ENCODE data around the gene CD83.

The CD83 gene

DNA sequence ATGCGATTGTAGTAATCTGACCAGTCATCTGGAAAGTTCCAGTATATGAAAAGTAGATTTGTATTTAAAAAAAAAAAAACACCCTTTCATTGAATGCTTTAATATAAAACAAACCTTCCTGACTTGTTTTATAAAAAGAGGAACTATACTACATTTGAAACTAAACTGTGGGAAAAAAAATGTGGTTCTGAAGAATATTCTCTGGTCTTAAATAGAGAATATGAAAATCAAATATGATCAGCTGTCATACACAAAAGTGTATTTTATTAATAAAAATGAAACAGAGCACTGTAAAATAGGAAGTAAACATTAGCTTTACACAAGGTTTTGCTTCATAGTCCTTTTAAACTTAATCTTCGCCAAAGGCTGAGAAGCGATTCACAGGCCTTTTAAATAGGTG, 25.3 kb upstream of the CD83 start:
- no peak for DNase-seq

DNA sequence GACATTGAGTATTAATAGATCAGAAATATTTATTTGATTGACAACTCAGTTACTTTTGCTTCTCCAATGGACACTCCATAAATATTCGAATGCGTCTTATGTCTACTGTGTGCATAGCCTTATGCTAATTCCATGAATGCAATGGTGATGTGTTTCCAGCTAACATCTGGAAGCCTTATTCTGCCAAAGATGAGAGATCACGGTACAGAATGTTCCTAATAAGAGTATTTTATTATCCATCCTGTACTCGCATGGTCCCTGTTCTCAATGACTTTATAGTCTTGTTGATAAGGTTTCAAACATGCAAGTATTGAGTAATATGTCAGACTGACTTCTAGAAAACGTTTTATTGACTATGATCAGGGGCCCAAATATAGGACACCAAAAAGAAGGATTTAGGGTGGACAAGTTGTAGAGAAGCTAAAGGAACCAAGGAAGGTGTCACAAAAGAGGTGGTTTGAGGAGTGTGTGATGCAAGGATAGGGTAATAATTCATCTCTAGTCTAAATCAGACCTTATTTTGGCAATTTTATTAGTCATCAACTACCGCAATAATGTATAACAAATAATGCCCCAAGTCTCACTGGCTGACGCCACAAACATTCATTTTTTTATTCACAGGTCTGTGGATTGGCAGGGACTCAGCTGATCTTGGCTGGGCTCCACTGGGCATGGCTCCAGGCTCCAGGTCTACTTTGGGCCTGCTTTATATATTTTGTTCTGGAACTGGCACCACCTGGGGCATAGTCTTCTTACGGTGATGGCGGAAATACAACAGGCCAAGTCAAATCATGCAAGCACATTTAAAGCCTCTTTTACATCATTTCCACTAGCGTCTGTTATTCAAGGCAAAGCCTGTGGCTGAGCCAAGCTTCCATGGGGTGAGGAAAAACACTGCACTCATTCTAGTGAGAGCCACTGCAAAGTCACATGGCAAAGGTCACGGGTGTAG, 24.5 kb upstream of the CD83 start:
- no peak for DNase-seq

- no peak for DNase-seq
These were observed 22.9 kb upstream of the CD83 start for GRCh38 chr6:14094721-14095120.

DNA sequence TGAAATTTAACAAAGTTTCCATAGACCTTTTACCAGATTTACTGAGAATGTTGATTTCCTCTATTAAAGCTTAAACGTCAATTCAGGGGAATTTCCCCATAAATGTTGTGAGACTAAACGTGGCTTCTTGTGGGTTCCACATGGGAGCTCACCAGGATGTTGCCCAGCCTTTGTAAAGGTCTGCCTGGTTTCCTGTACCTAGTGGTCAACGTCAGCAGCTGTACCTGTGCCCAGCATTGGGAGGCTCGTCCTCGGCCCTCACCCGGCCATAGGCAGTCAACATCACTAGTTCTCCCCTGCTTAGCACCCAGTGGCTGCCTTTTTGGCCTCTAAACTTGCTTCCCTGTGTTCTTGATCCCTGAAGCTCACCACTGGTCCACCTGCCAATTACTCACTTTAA, 22.1 kb upstream of the CD83 start:
- no peak for DNase-seq

DNA sequence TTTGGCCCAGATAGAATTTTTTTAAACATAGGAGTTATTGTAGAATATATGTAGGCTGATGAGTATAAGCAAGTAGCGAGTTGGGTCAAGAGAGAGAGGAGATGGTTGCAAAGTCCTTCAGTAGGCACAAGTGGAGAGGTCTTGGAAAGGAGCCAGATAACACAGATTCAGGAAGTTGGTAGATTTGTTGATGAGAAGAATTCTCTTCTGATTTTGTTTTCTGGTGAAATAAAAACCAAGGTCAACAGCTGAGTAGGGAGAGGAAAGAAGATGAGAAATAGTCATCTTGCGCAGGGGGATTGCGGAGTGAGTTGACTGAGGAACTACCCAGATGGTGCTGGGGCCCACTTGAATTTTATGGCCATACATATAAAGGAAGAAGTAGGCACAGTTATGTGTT, 17.4 kb upstream of the CD83 start:
- DNase-seq = no peak

DNA sequence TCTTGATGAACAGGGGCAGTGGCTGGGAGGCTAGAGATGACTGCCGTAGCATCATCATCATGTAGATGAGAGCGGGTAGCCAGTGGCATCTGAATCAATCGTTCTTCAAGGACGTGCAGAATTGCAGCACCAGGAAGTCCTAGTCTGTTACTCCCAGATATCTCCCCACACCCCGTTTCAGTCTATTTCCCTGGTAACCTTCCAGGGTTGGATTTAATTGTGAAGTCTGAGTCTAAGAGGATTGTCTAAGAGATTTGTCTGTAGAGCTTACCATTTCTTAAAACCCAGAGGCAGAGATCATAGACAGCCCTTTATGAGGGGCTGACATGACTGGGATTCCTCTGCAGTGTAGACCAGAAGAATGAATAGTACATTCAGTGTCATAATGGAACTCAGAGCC, 16.6 kb upstream of the CD83 start:
- DNase-seq = no peak

GRCh38 chr6:14102383-14102782, 15.2 kb upstream of the CD83 start:
- no peak for DNase-seq

DNA sequence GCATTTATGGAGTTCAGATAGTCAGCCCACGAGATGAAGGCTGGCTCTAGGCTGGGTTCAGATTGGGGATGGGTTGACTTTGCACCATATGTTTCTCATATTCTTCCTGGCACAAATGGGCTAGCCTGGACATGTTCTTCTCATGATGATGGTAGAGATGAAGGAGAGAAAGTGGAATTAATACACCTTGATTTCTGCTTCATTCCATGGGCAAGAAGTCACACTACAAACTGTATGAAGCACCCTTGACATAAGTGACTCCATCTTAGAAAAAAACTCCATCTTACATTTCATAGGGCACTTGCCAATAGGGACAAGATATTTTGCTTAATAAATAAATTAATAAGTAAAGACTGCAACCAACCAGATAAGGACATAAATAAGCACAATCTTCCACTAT, 12.0 kb upstream of the CD83 start:
- no peak for DNase-seq

- DNase-seq = no peak
These were observed 10.6 kb upstream of the CD83 start for GRCh38 chr6:14107000-14107399.

GRCh38 chr6:14107711-14108494, 9.7 kb upstream of the CD83 start:
- DNase-seq = no peak

DNA sequence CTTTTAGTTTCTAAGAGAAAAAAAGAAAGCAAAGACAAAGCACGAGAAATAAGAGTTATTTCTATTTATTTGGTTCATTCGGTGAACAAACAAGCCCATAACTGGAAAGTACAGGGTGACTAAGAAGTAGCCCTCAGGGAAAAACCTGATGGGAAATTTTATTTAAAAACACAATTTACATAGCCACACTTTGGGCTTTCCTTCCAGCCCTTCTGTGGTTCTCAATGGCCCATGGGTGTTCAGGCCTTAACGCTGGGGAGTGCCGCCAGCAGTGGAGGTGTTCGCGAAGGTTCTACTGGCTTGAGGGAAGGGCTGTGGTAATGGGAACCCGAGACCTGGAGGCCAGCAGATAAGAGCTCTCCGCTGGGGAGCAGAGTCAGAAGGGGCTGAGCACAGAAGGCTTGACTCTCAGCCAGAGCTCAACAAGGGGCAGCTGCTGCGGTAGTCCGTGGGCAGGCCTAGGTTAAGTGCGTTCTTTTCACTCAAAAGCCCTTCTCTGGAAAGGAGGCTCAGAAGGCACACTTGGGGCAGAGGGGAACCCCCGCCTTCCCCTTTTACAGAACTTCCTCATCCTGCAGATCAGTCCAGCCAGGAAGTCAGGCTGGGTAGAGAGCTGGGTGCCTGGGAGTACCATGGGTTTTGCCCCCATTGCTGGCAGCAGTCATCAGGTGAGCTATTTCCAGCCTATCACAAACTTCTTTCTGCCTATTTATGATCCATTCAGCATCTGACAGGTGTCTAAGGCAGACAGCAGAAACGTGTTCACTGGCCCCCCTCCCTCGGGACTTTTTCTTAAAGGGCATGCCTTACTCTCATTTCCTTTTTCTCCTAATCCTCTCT, 8.8 kb upstream of the CD83 start:
- DNase-seq = no peak

GRCh38 chr6:14109411-14109826, 8.2 kb upstream of the CD83 start:
- DNase-seq = no peak

DNA sequence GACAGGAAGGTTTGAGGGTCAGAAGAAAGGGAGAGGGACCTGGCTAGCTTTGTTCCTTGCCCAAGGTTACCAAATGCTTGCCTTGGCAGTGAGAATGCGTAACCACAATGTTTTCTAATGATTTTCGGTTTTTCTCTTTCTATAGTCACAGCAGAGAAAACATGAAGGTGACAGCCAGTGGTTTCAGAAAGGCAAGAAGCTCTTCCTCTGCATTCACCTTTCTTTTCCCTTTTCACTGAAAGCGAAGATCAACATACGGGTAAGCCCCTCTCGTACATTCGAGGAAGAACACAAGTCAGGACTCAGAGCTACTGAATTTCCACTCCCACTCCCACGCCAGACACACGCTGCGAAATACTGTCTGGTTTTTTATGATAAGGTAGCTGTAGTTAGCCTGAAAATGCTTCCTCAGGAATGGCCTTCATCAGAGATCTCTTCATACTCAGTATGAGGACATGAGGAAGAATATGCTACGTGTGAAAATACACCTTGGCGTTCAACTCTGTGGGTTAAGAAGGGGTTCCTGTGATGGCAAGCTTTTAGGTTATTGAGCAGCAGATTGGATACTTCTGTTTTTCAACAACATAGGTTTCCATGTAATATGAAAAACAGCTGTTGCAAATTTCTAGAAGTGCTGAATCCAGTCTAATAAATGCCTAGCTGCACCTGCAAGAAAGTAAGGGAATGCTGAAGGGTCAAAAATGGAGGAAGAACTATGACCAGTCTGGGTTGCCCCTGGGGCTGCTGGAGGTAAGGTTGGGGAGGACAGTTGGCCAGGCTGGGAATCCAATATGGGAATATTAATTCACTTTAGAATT, 7.4 kb upstream of the CD83 start:
- no peak for DNase-seq

DNA sequence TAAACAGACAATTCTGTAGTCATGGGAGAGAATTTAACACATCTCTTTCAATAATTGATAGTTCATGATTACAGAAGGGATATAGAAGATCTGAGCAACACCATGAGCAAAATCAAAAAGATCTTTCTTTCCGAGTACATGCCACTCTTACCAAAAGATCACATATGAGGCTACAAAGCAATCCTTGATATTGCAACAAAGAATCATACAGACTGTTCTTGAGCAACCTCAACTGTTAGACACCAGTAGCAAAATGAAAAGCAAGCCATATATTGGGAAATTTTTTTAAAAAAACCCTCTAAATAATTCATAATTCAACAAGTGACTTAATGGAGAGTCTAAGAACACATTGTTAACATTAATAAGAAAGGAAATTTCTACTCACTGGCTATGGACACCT, 3.6 kb upstream of the CD83 start:
- no peak for DNase-seq

DNA sequence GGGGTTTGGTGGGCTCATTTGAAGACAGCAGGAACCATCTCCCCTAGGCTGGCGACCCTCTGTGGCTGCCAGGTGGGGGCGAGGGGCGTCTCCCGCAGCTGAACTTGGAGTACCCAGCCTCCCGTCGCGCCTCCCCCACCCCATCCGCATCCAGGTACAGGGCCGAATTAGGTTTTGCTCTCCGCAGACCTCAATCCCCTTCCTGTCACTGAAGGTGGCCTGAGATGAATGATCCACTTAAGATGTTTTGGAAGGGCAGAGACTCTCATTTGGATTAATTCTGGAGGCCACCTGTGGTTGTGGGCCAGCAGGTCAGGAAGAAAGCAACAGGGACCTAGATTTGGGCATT, 493 bp downstream of the CD83 start:
- no peak for DNase-seq

DNA sequence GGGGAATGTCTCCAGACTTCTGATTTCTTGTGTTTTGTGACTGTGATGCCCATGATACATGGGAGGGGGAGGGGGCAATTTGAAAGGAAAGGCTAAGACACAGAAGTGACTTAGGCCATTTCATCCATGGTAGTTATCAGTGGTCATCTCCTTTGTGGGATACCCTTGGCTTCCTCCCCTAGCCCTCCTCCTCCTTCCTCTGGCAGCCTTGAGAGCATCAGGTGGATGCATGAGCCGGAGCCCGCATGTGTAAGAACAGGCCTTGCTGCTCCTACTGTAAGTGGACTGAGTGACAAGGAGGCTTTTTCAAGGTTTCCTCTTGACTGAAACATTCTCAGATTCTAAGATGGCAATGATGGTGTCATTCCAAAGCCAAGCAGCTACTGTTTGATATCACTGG, 874 bp downstream of the CD83 start:
- no peak for DNase-seq

DNA sequence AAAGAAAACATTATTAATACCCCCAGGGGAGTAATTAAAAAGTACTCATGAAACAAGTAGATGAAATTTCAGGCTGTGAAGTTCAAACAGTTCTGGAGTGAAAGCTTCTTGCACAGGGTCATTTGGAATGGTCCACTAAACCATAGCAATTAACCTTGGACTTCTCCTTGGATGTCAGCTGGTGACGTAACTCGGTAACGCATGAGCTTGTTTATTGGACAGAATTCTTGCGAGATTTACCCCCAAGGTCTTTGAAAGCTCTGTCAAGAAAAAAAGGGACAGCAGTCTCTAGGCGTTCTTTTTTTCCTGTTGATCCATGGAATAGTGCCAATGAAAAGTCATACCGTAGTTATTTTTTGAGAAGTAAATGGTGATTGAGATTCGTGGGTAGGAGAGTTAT, 2.2 kb downstream of the CD83 start:
- DNase-seq = no peak

- DNase-seq = no peak
These were observed 3.0 kb downstream of the CD83 start for GRCh38 chr6:14120546-14120945.

DNA sequence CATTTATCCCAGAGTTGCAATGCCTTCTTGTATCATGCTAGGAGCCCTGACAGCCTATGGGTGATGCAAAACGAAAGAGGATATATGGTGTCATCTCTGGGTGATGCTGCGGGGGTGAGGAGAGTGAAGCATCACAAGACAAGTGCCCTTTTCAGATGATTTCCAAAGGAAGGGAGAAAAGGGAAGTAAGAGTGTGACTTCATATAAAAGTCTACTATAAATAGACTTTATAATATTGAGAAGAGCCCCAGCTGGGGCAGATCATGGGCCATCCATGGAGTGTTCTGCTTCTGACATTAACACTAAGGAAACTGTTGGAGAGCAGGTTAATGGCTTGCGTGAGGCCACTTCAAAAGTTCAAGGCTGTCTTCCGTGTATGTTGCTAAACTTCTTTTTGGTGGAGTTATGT, 4.4 kb downstream of the CD83 start:
- no peak for DNase-seq

DNA sequence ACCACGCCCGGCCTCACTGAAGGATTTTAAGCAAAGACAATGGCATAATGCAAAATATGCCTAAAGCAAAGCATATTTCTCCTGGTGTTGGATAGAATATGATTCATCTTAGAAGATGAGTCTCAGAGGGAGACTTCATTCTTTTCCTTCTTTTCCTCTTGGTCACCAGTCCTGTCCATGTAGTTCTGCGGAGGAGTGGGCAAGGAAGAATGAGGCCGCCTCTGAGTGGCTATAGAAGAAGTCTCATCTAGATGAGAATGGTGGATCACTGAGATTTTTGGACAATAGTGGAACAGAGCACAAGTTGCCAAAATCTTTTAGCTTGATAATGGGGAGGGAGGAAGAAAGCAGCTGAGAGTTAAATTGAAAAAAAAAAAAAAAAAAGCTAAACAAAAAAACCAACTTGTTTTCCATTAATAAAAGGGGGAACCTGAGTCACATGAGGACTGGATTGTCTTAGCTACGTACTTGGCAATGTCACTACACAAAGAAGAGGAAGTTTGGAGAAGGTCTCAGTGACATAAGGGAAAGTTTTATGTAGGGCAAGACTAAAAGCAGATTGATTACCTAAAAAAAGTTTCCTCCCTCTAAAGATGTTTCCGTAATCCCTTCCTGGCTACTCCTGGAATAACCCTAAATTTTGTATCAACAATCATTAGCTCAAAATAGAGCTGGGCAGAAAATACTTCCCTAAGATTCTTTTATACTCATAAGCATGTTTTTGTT, 6.0 kb downstream of the CD83 start:
- DNase-seq = no peak

- DNase-seq = no peak
These were observed 7.8 kb downstream of the CD83 start for GRCh38 chr6:14125346-14125745.

DNA sequence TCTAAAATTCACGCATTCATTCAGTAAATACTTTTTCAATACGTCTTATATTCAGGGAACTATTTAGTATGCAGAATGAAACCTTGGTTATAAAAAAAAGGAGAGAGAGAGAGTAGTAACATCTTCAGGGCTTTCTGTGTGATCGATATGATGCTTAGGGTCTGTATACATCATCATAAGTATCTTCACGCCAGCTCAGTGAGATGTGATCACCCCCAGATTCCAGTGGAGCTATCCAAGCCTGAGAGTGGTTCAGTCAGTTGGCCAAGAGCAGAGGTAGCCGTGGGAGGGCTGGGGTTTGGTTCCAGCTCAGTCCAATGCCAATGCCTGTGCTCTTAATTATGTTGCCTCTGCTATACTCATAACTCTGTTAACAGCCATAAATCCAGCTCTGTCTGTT, 8.6 kb downstream of the CD83 start:
- DNase-seq = no peak
